K562 treated with DMSO at 1 percent for 48 hours (cell line): ENCODE data around the gene ZNF606. TPM values are rescaled to one million over a fixed set of nuclear protein-coding genes. Genes with fewer than 3 reads are reported as not detected.

Experiments
- total RNA-seq: library from RNA; unstranded; fragments of 300-600 nt; gene quantifications from 2 replicates; pipeline ENCODE4 v1.2.3, GENCODE V29; 2022; ENCODE audit warnings: low replicate concordance; ENCODE audit errors: extremely low read depth

The ZNF606 gene
- not detected in 2 replicates for total RNA-seq

DNA sequence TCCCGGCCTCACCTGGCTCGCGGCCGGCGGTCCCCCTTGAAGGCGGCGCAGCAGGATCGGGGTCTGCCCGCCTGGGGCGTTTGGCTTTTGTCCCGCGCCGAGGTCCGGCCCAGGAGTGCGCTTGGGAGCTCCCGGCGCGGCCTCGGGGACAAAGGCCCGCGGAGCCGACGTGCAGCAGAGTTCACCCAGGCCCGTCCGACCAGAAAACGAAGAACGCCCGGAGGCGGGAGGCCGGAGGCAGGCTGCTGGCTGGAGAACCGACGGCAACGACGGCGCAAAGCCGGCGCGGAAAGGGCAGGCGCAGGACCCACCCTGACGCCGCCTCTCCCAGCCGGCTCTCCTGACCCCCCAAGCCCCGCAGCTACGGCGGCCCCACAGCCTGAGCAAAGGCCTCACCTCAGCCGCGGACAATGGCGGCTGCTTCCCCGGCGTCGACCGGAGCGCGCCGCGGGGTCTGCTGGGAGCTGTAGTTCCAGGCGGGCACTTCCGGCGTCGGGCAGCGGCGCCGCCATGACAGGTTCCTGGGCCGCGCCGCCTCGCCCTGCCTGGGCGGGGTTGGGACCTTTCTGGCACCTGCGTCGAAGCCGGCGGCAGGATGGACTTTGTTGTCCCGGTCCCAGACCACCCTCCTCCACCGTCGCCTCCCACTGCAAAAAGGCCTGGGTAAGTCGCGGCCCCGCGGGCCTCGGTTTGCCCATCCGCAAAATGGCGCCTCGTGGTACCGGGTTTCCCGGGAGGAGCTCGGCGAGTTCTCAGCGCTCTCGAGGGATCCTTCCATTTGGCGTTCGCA, at the start of gene ZNF606:
ZNF606 (minus strand) TSS at position 437 of the 790 bp plus-strand sequence. CDS start 1,501 bp downstream, outside the sequence.

GRCh38 chr19:58033741-58034476, 31.3 kb upstream of the ZNF606 start, which contains the start of gene ZSCAN1:
ZSCAN1 (plus strand) TSS chr19:58034025; CDS start chr19:58037837, 3,812 bp downstream.

DNA sequence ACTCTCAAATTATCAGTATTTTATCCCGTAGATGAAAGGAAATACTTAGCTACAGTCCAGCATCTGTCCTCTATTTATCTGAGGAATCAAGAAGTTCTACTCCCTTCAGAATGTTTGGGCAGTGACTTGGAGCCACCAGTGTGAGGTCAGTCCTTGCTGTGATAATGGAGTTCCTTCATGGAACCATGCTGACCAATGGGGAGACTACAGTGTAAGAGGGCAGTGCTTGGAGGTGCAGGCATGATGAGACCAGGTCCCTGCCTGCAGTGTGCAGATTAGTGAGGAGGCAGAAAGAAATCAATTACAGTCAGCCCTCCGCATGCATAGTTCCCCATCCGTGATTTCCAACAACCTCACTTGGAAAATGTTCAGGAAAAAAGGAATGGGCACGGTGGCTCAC, 28.2 kb downstream of the ZNF606 start, which contains the start of gene C19orf18:
C19orf18 (minus strand) TSS at position 101 of the 400 bp plus-strand sequence. CDS start 102 bp downstream, outside the sequence.

GRCh38 chr19:57947419-57948134, 55.0 kb downstream of the ZNF606 start, which contains the start of gene ZNF256:
ZNF256 (minus strand) TSS chr19:57947706; CDS start chr19:57947474, 232 bp downstream.

DNA sequence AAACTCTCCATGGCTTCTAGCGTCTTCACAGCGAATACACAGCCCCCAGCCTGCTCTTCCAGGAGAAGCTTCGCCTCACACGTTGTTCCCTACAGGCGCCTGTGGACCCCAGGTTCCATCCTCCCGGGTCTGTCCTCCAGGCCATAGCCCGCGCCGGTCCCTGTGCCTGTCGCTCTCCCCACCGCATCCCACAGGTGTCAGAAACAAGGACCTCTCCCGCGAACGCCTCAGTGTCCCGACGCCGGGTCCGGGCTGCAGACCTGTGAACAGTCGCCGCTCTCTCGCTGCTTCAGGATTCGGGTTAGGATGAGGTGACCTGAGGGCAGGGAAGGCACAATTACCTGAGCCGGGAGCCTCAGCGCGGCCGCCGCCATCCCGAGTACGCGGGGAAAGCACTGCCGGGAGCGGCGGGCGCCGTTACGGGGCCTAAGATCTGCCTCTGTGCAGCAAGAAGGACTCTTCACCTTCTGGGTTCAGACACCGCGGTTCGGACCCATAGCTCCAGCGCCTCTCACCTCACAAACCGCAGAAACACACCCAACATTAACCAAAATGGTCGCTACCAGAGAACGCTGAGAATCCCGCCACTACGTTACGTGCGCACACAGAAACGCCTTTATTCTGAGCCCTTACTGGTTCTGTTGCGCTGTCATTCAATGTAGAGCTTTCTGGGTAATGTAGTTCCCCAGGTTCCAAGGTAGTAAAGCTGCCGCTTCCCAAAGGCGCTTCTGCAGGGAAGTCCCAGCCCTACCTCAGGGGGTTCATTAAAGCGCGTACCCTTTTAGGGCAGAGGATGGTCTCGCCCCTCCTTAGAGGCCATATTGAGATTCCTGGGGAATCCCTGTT, 67.6 kb downstream of the ZNF606 start, which contains the start of gene ZNF418:
ZNF418 (minus strand) TSS at position 583 of the 846 bp plus-strand sequence. CDS start 1,580 bp downstream, outside the sequence.

Other genes with a start within 250 kb of the ZNF606 start
- gene ZNF586, start 233.1 kb downstream of the ZNF606 start, total RNA-seq = not detected in 2 replicates
- gene ZNF552, start 187.9 kb downstream of the ZNF606 start, total RNA-seq = not detected in 2 replicates
- not detected in 2 replicates for gene ZNF587B, start 172.5 kb downstream of the ZNF606 start, total RNA-seq
- gene ZNF587, start 153.0 kb downstream of the ZNF606 start, total RNA-seq = not detected in 2 replicates
- not detected in 2 replicates for gene ZNF814, start 113.8 kb downstream of the ZNF606 start, total RNA-seq
- not detected in 2 replicates for gene ZNF417, start 86.2 kb downstream of the ZNF606 start, total RNA-seq
- gene ZNF418, start 67.4 kb downstream of the ZNF606 start, total RNA-seq = not detected in 2 replicates
- not detected in 2 replicates for gene ZNF256, start 55.1 kb downstream of the ZNF606 start, total RNA-seq
- gene C19orf18, start 28.3 kb downstream of the ZNF606 start, total RNA-seq = not detected in 2 replicates
- gene ZSCAN1, start 31.2 kb upstream of the ZNF606 start, total RNA-seq = not detected in 2 replicates
- gene ZNF135, start 56.5 kb upstream of the ZNF606 start, total RNA-seq = not detected in 2 replicates
- not detected in 2 replicates for gene ZSCAN18, start 95.4 kb upstream of the ZNF606 start, total RNA-seq
- gene ZNF329, start 148.0 kb upstream of the ZNF606 start, total RNA-seq = not detected in 2 replicates
- gene ZNF274, start 180.2 kb upstream of the ZNF606 start, total RNA-seq = not detected in 2 replicates
- not detected in 2 replicates for gene ZNF544, start 226.1 kb upstream of the ZNF606 start, total RNA-seq